ENCODE results near the gene PARD3B. TPM values are rescaled to one million over a fixed set of nuclear protein-coding genes. Genes with fewer than 3 reads are reported as not detected.

PARD3B gene
- polyA plus RNA-seq, 3 donors, result not detected

DNA sequence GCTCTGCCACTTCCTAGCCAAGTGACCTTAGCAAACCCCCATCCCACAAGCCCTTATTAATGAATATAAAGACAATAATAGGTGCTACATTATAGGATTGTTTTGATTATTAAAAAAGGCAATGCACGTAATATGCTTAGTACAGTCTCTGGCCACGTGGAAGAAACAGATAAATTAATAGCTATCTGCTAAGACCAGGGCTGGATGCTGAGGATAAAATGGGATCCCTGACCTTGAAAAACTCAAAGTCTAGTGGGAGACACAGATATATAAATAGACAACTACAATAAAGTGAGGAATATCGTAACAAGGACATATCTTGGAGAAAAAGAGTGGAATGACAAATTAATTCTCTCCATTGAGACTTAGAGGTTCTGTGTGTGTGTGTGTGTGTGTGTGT is 29.9 kb upstream of the PARD3B start:
- Histone ChIP-seq H3K4me3 (replicated peaks in 1 of 3; ENCODE audit: low read depth in 2 of 3, low read length in 3 of 3) (no peak overlapping the region), H4K20me1 (ENCODE audit: insufficient read depth, low read length) (no peaks in the 10 kb centered on the region), H3K4me1 (ENCODE audit: control insufficient read depth in 1 of 2, insufficient read depth in 2 of 2, low read length in 2 of 2) (no peaks in the 10 kb centered on the region), H3K9me3 (replicated peaks in 1 of 2; ENCODE audit: control insufficient read depth in 1 of 2, insufficient read depth in 1 of 2, low read length in 2 of 2) (no peaks in the 10 kb centered on the region), H3K9ac (ENCODE audit: insufficient read depth, low read length, poor library complexity, severe bottlenecking) (no peak overlapping the region), H3K27me3 (ENCODE audit: control insufficient read depth in 2 of 2, insufficient read depth in 2 of 2, low read length in 2 of 2) (no peaks in the 10 kb centered on the region), H3K27ac (ENCODE audit: low read depth in 1 of 2, low read length in 2 of 2) (no peak overlapping the region), H2AFZ (ENCODE audit: insufficient read depth, low read depth, low read length, poor library complexity, severe bottlenecking) (no peak overlapping the region), H3K79me2 (ENCODE audit: insufficient read depth, low read length) (no peaks in the 10 kb centered on the region), H3K36me3 (replicated peaks in 1 of 2; ENCODE audit: control insufficient read depth in 1 of 2, insufficient read depth in 2 of 2, low read length in 2 of 2) (no peaks in the 10 kb centered on the region), H3K4me2 (replicated peaks; ENCODE audit: extremely low read depth, low read length, poor library complexity, severe bottlenecking) (no peak overlapping the region)
- intact Hi-C loops (cut with micrococcal nuclease), result no loop called here
- Mint-ChIP-seq H3K27ac (no peak overlapping the region), H3K9me3 (peaks cover 0 to 7% (median 0%) of the 10 kb centered on the region in 7 donors), H3K27me3 (ENCODE audit: low read depth in 3 of 3) (peaks cover 0 to 2% (median 0%) of the 10 kb centered on the region in 3 donors), H3K36me3 (no peaks in the 10 kb centered on the region), H3K4me1 (no peaks in the 10 kb centered on the region), H3K4me3 (no peak overlapping the region)
- TF ChIP-seq, protein P1, sequence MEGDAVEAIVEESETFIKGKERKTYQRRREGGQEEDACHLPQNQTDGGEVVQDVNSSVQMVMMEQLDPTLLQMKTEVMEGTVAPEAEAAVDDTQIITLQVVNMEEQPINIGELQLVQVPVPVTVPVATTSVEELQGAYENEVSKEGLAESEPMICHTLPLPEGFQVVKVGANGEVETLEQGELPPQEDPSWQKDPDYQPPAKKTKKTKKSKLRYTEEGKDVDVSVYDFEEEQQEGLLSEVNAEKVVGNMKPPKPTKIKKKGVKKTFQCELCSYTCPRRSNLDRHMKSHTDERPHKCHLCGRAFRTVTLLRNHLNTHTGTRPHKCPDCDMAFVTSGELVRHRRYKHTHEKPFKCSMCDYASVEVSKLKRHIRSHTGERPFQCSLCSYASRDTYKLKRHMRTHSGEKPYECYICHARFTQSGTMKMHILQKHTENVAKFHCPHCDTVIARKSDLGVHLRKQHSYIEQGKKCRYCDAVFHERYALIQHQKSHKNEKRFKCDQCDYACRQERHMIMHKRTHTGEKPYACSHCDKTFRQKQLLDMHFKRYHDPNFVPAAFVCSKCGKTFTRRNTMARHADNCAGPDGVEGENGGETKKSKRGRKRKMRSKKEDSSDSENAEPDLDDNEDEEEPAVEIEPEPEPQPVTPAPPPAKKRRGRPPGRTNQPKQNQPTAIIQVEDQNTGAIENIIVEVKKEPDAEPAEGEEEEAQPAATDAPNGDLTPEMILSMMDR (IDR thresholded peaks at IDR 0.05), result no peak
- no peak for DNase-seq
- WGBS (ENCODE audit: insufficient coverage), result no CpG with 5 or more reads among the region's 3 CpGs

DNA sequence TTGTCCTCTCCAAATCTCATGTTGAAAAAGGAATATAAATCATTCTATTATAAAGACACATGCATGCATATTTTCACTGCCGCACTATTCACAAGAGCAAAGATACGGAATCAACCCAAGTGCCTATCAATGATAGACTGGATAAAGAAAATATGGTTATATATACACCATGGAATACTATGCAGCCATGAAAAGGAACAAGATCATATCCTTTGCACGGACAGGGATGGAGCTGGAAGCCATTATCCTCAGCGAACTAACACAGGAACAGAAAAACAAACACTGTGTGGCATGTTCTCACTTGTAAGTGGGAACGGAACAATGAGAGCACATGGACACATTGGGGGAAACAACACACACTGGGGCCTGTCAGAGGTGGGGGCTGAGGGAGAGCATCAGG is 28.1 kb upstream of the PARD3B start:
- WGBS (ENCODE audit: insufficient coverage), result 94% methylated on average over 3 of the region's 5 CpGs
- Histone ChIP-seq H3K79me2 (ENCODE audit: insufficient read depth, low read length) (no peaks in the 10 kb centered on the region), H3K9me3 (replicated peaks in 1 of 2; ENCODE audit: control insufficient read depth in 1 of 2, insufficient read depth in 1 of 2, low read length in 2 of 2) (no peaks in the 10 kb centered on the region), H3K4me3 (replicated peaks in 1 of 3; ENCODE audit: low read depth in 2 of 3, low read length in 3 of 3) (no peak overlapping the region), H3K36me3 (replicated peaks in 1 of 2; ENCODE audit: control insufficient read depth in 1 of 2, insufficient read depth in 2 of 2, low read length in 2 of 2) (no peaks in the 10 kb centered on the region), H3K27ac (ENCODE audit: low read depth in 1 of 2, low read length in 2 of 2) (no peak overlapping the region), H4K20me1 (ENCODE audit: insufficient read depth, low read length) (no peaks in the 10 kb centered on the region), H3K4me2 (replicated peaks; ENCODE audit: extremely low read depth, low read length, poor library complexity, severe bottlenecking) (no peak overlapping the region), H2AFZ (ENCODE audit: insufficient read depth, low read depth, low read length, poor library complexity, severe bottlenecking) (no peak overlapping the region), H3K9ac (ENCODE audit: insufficient read depth, low read length, poor library complexity, severe bottlenecking) (no peak overlapping the region), H3K27me3 (ENCODE audit: control insufficient read depth in 2 of 2, insufficient read depth in 2 of 2, low read length in 2 of 2) (no peaks in the 10 kb centered on the region), H3K4me1 (ENCODE audit: control insufficient read depth in 1 of 2, insufficient read depth in 2 of 2, low read length in 2 of 2) (no peaks in the 10 kb centered on the region)
- Mint-ChIP-seq H3K4me3 (no peak overlapping the region), H3K4me1 (no peaks in the 10 kb centered on the region), H3K27me3 (ENCODE audit: low read depth in 3 of 3) (peaks cover 0 to 2% (median 0%) of the 10 kb centered on the region in 3 donors), H3K36me3 (no peaks in the 10 kb centered on the region), H3K9me3 (peaks cover 0 to 7% (median 0%) of the 10 kb centered on the region in 7 donors), H3K27ac (no peak overlapping the region)
- TF ChIP-seq, protein P1 (IDR thresholded peaks at IDR 0.05), result no peak
- no peak for DNase-seq
- intact Hi-C loops (cut with micrococcal nuclease), result no loop called here

Measured in CD14-positive monocyte (primary cell).